GM19328 (cell line): Measurements from ENCODE around the gene CHST6.
"Not testable (repeated sequence)": the region's sequence is repeated elsewhere in the genome, so short reads cannot be mapped to it uniquely, and the experiment has no call there.

Source experiments
- ATAC-seq: cut with Tn5 transposase; IDR thresholded peaks from one replicate; pipeline ENCODE4 v1.9.1; 2021; ENCODE audit warnings: mild to moderate bottlenecking, moderate library complexity; ENCODE audit not compliant: unreplicated experiment

Gene CHST6

GRCh38 chr16:75477680-75478473 is 17.4 kb downstream of the CHST6 start:
- no peak for ATAC-seq

- no peak for ATAC-seq
These were observed 18.4 kb downstream of the CHST6 start for GRCh38 chr16:75476817-75477216.

GRCh38 chr16:75475420-75475847 is 19.8 kb downstream of the CHST6 start:
- no peak for ATAC-seq

GRCh38 chr16:75472908-75473877 is 22.0 kb downstream of the CHST6 start:
- no peak for ATAC-seq

- ATAC-seq, result peak; percentile 57
These were observed 23.3 kb downstream of the CHST6 start for GRCh38 chr16:75471723-75472633.

GRCh38 chr16:75466760-75467159 is 28.5 kb downstream of the CHST6 start:
- no peak for ATAC-seq

GRCh38 chr16:75464122-75464918 is 30.9 kb downstream of the CHST6 start, which contains the start of gene TMEM170A:
TSS of gene TMEM170A (minus strand) at chr16:75464689. CDS start at chr16:75464600, 89 bp downstream.
- ATAC-seq, result peak; percentile 90

- ATAC-seq, result peak; percentile 5
These were observed 31.7 kb downstream of the CHST6 start for GRCh38 chr16:75463389-75464121.

GRCh38 chr16:75462806-75463205 is 32.4 kb downstream of the CHST6 start:
- ATAC-seq, result no peak

- no peak for ATAC-seq
These were observed 33.7 kb downstream of the CHST6 start for GRCh38 chr16:75461575-75461974.

GRCh38 chr16:75460446-75460845 is 34.8 kb downstream of the CHST6 start:
- no peak for ATAC-seq

GRCh38 chr16:75459691-75460090 is 35.5 kb downstream of the CHST6 start:
- ATAC-seq, result no peak

GRCh38 chr16:75458439-75458838 is 36.8 kb downstream of the CHST6 start:
- ATAC-seq, result no peak

GRCh38 chr16:75458029-75458428 is 37.2 kb downstream of the CHST6 start:
- no peak for ATAC-seq

GRCh38 chr16:75457485-75458021 is 37.7 kb downstream of the CHST6 start:
- no peak for ATAC-seq

- no peak for ATAC-seq
These were observed 38.3 kb downstream of the CHST6 start for GRCh38 chr16:75456971-75457370.

GRCh38 chr16:75456486-75456885 is 38.8 kb downstream of the CHST6 start:
- not testable (repeated sequence) for ATAC-seq

- no peak for ATAC-seq
These were observed 39.6 kb downstream of the CHST6 start for GRCh38 chr16:75455677-75456076.
